Right lobe of liver (tissue), 4 donors: ENCODE data around the gene FAM20B.

Experiments used
- POLR2A ChIP-seq: fragments of 450-650 bp; IDR thresholded peaks from one replicate; pipeline ENCODE4 v1.6.1; 2017; ENCODE audit warnings: antibody characterized with exemption, mild to moderate bottlenecking
- TF ChIP-seq, protein P1 (sequence below), 4 donors: fragments of 200-600 bp in 3 of 4; fragments of 450-650 bp in 1 of 4; IDR thresholded peaks; one replicate each; pipeline versions ENCODE4 v1.5.1 to v1.8.0; 2016 to 2022; ENCODE audit warnings: antibody characterized with exemption in 4 of 4, mild to moderate bottlenecking in 2 of 4
- donor health status: DM: no; HTN: no; CAD: no.
- donor health status: DM: no; HTN: no; CAD: no.
- donor health status: DM: no; HTN: yes; CAD: no.

DNA sequence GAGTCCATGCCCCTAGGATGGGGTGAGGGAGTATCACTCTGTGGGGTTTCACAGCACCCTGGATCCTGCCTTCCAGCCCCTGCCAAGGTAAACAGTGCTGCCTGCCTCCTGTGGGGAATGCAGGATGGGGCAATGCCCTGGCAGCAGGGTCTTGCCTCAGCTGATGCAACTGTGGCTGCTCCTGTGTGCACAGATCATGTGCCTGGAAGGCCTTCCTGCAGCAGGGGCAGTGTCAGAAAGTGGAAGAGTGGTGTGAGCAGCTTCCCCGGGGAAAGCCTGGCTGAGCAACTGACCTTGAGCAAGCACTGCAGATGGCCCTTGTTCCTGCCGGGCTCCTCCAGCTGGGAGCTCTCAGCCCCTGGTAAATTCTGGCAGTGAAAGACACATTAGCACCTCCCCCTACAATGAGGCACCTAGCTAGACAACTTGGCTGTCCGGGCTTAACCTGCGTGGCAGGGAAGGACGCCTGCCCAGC is 66.0 kb downstream of the FAM20B start:
- TF ChIP-seq, protein P1, sequence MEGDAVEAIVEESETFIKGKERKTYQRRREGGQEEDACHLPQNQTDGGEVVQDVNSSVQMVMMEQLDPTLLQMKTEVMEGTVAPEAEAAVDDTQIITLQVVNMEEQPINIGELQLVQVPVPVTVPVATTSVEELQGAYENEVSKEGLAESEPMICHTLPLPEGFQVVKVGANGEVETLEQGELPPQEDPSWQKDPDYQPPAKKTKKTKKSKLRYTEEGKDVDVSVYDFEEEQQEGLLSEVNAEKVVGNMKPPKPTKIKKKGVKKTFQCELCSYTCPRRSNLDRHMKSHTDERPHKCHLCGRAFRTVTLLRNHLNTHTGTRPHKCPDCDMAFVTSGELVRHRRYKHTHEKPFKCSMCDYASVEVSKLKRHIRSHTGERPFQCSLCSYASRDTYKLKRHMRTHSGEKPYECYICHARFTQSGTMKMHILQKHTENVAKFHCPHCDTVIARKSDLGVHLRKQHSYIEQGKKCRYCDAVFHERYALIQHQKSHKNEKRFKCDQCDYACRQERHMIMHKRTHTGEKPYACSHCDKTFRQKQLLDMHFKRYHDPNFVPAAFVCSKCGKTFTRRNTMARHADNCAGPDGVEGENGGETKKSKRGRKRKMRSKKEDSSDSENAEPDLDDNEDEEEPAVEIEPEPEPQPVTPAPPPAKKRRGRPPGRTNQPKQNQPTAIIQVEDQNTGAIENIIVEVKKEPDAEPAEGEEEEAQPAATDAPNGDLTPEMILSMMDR (IDR thresholded peaks at IDR 0.05) = no peak
- no peak for TF ChIP-seq POLR2A
